IPS-18a (cell line): Measurements from ENCODE around the gene POLR3F.
"Not testable (repeated sequence)": the region's sequence is repeated elsewhere in the genome, so short reads cannot be mapped to it uniquely, and the experiment has no call there.

ENCODE experiments used
- H3K27ac ChIP-seq: one replicate; pipeline ENCODE4 v1.5.1; 2013; ENCODE audit warnings: low read length
- H3K27me3 ChIP-seq: one replicate; pipeline ENCODE4 v1.6.1; 2013; ENCODE audit warnings: mild to moderate bottlenecking, low read length; ENCODE audit not compliant: control insufficient read depth, insufficient read depth
- H3K36me3 ChIP-seq: one replicate; pipeline ENCODE4 v1.6.1; 2013; ENCODE audit warnings: low read depth, low read length; ENCODE audit not compliant: control insufficient read depth
- H3K4me1 ChIP-seq: one replicate; pipeline ENCODE4 v1.6.1; 2013; ENCODE audit warnings: low read depth, low read length; ENCODE audit not compliant: control insufficient read depth
- H3K4me3 ChIP-seq: one replicate; pipeline ENCODE4 v1.5.1; 2013; ENCODE audit warnings: low read length
- H3K9ac ChIP-seq: one replicate; pipeline ENCODE4 v1.6.1; 2013; ENCODE audit warnings: mild to moderate bottlenecking, low read length, moderate library complexity
- H3K9me3 ChIP-seq: one replicate; pipeline ENCODE4 v1.6.1; 2013; ENCODE audit warnings: low read depth, low read length; ENCODE audit not compliant: control insufficient read depth

POLR3F gene

DNA sequence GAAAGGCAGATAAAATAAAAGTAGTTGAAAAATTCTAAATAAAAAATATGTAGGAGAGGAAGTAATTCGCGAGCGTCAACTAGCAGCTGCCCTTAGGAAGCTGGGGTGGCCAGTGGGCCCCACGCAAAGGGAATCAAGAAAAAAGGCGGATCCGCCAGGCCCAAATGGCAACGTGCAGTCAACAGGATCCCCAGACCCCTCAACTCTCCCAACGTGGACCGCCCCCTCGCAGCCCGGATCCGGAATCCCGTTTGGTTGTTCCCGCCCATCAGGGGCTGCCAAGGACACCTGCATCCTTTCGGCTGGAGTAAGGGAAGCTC is 656 bp upstream of the POLR3F start:
- Histone ChIP-seq H3K27ac (peak overlapping the region; percentile 55), H3K4me3 (peak overlapping the region; percentile 94), H3K4me1 (peaks cover 5% of the 10 kb centered on the region), H3K9ac (peak overlapping the region; percentile 87), H3K9me3 (no peaks in the 10 kb centered on the region), H3K36me3 (peaks cover 10% of the 10 kb centered on the region), H3K27me3 (no peaks in the 10 kb centered on the region)

DNA sequence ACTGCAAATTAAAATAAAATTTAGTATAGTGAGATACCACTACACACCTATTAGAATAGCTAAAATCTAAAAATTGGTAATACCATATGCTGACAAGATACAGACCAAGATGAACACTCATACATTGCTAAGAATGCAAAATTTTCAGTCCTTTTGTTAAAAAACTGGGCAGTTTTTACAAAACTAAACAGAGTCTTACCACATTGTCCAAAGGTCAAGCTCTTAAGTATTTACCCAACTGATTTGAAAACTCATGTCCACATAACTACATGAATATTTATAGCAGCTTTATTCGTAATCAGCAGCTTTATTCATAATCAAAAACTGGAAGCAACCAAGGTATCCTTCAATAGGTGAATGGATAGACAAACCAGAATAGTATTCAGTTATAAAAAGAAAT is 10.0 kb downstream of the POLR3F start:
- Histone ChIP-seq H3K36me3 (peaks cover 67% of the 10 kb centered on the region), H3K9ac (no peak overlapping the region), H3K4me1 (no peaks in the 10 kb centered on the region), H3K27ac (no peak overlapping the region), H3K4me3 (no peak overlapping the region), H3K9me3 (no peaks in the 10 kb centered on the region), H3K27me3 (no peaks in the 10 kb centered on the region)

DNA sequence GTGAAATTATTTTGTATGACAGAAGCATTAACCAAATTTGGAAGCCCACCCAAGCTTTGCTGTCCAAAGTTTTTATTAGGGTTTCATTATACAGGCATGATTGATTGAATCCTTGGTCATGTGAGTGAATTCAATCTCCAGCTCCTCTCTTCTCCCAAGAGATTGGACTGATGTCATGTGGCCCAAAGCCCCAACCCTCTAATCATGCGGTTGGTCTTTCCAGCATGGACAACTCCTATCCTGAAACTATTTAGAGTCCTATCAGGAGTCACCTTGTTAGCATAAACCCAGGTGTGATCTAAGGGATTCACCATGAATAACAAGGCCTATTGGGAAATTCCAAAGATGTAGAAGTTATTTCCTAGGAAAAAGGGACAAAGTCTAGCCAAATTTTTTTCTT is 10.6 kb downstream of the POLR3F start:
- H3K9ac ChIP-seq: no peak overlapping the region
- no peaks in the 10 kb centered on the region for H3K4me1 ChIP-seq
- no peaks in the 10 kb centered on the region for H3K27me3 ChIP-seq
- no peaks in the 10 kb centered on the region for H3K9me3 ChIP-seq
- peaks cover 73% of the 10 kb centered on the region for H3K36me3 ChIP-seq
- H3K27ac ChIP-seq: no peak overlapping the region
- no peak overlapping the region for H3K4me3 ChIP-seq

DNA sequence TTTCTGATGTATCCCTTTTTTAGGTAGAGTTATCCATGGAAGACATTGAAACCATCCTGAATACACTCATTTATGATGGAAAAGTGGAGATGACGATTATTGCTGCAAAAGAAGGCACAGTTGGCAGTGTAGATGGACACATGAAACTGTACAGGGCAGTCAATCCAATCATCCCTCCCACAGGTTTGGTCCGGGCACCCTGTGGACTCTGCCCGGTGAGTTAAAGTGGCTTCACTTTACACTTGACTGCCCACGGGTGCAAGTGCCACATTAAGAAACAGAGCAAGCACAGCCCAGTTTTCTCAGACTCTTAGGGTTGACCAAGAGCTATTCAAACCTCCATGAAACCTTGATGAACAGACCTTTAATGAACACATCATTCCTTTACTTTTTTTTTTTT is 14.4 kb downstream of the POLR3F start:
- Histone ChIP-seq H3K4me1 (no peaks in the 10 kb centered on the region), H3K27ac (no peak overlapping the region), H3K9me3 (no peaks in the 10 kb centered on the region), H3K4me3 (no peak overlapping the region), H3K36me3 (peaks cover 72% of the 10 kb centered on the region), H3K27me3 (no peaks in the 10 kb centered on the region), H3K9ac (no peak overlapping the region)

DNA sequence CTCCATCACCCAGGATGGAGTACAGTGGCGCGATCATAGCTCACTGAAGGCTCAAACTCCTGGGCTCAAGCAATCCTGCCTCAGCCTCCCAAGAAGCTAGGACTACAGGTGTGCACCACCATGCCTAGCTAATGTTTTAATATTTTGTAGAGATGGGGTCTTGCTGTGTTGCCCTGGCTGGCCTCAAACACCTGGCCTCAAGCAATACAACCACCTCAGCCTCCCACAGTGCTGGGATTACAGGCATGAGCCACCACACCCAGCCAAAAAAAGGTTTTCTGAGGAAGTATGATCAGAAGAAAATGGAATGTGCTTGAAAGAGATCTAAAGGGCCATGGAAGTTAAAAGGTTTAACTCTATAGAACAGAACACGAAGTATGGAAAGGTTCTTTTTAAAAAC is 21.1 kb downstream of the POLR3F start:
- Histone ChIP-seq H3K27ac (no peak overlapping the region), H3K4me1 (no peaks in the 10 kb centered on the region), H3K9me3 (no peaks in the 10 kb centered on the region), H3K4me3 (no peak overlapping the region), H3K27me3 (no peaks in the 10 kb centered on the region), H3K36me3 (peaks cover 44% of the 10 kb centered on the region), H3K9ac (no peak overlapping the region)

DNA sequence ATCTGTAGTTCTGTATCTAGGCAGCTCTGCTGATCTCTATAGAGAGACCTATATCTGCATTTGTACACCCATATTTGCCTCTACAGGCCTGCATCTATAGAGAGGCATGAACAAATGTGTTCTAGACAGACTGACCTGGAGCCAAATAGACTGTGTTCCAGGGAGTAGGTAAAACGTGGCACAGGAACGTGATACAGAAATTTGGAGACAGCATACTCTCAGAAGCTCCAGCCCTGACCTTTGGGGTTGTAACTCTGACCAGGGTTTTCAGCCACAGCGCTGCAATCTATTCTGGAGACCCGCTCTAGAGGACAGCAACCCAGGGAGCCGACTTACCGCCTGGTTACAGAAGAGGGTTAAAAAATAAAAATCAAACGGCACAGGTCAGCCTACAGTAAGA is 28.9 kb downstream of the POLR3F start:
- peak overlapping the region; percentile 95 for H3K4me3 ChIP-seq
- no peaks in the 10 kb centered on the region for H3K27me3 ChIP-seq
- no peaks in the 10 kb centered on the region for H3K9me3 ChIP-seq
- H3K9ac ChIP-seq: peak overlapping the region; percentile 89
- H3K36me3 ChIP-seq: peaks cover 9% of the 10 kb centered on the region
- peaks cover 11% of the 10 kb centered on the region for H3K4me1 ChIP-seq
- no peak overlapping the region for H3K27ac ChIP-seq

DNA sequence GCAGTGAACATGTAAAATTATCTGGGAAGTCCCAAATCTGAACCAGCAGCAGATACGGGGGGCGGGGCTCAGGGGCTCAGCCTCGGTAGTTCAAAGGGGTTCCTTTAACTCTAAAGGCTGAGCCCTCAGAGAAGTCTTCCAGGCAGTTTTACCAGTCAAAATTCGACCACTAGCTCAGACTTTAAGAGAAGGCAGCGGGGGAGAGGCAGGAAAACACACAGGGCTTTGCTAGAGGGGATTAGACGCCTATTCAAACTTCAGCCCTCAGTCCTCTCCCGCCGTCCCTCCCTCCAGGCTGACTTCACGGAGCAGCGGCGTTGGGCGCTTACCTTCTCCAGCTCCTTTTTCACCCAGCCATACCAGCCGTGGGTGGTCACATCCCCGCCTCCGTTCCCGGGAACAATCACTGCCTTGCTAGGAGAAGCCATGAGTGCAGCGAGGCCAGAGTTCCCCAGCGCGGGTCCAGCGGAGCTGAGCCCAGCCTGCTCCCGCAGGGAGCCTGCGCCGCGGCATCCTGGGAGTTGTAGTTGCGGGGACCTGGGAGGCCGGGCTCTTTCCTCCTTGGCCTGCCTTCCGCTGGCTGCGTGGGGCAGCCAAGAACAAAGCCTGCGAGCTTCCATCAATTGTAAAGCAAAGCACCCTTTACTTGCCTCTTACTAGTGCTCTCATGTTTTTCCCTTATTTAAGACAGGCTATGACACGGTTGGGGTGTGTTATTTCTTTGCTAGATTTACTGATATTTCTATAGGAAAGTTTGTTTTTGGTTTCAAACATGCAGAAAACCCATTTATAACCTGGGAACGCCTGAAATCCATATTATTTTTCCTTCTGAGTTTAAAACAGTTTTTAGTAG is 29.8 kb downstream of the POLR3F start, which contains the start of gene RBBP9:
Gene RBBP9, minus strand, starts transcription at position 486 of the 853 bp plus-strand sequence. Its CDS starts 58 bp downstream, at position 428.
- peak within 1 kb of the TSS; percentile 63 for H3K27ac ChIP-seq
- H3K36me3 ChIP-seq: peaks cover 9% of the 10 kb centered on the region
- peak within 1 kb of the TSS; percentile 89 for H3K9ac ChIP-seq
- no peaks in the 10 kb centered on the region for H3K9me3 ChIP-seq
- no peaks in the 10 kb centered on the region for H3K27me3 ChIP-seq
- peaks cover 11% of the 10 kb centered on the region for H3K4me1 ChIP-seq
- H3K4me3 ChIP-seq: peak within 1 kb of the TSS; percentile 95

DNA sequence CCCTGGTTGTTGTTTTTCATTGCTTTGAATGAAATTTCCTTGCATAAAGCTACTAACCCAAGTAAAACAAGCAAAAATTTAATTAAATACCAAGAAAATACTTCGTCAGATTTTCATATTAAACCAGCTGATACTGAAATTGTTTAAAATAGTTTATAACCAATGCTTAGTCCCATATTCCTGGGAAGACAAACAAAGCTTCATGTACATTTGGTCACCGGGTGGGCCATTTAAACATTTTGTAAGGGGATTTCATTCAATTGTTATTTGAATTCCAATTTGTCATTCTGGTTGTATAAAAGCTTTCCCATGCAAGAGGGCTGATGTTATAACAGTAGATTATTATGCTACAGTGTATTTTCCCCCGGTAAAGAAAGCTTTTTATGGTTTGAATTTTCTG is 30.4 kb downstream of the POLR3F start:
- H3K27ac ChIP-seq: peak overlapping the region; percentile 63
- no peaks in the 10 kb centered on the region for H3K9me3 ChIP-seq
- peaks cover 9% of the 10 kb centered on the region for H3K36me3 ChIP-seq
- H3K4me1 ChIP-seq: peaks cover 11% of the 10 kb centered on the region
- H3K27me3 ChIP-seq: no peaks in the 10 kb centered on the region
- peak overlapping the region; percentile 95 for H3K4me3 ChIP-seq
- peak overlapping the region; percentile 89 for H3K9ac ChIP-seq

DNA sequence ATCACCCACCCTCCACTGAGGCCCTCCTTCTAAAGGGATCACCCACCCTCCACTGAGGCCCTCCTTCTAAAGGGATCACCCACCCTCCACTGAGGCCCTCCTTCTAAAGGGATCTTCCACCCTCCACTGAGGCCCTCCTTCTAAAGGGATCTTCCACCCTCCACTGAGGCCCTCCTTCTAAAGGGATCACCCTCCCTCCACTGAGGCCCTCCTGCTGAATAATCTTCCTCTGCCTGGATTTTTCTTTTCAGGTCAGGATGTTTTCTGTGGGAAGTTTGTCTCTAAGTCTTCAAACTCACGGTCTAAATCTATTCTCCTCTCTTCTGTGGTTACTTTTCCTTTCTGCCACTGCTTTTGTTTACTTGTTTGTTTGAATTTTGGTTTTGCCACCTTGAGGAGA is 34.5 kb downstream of the POLR3F start:
- not testable (repeated sequence) for H3K36me3 ChIP-seq, H3K27ac ChIP-seq, H3K9ac ChIP-seq, H3K4me1 ChIP-seq, H3K27me3 ChIP-seq, H3K9me3 ChIP-seq, H3K4me3 ChIP-seq

DNA sequence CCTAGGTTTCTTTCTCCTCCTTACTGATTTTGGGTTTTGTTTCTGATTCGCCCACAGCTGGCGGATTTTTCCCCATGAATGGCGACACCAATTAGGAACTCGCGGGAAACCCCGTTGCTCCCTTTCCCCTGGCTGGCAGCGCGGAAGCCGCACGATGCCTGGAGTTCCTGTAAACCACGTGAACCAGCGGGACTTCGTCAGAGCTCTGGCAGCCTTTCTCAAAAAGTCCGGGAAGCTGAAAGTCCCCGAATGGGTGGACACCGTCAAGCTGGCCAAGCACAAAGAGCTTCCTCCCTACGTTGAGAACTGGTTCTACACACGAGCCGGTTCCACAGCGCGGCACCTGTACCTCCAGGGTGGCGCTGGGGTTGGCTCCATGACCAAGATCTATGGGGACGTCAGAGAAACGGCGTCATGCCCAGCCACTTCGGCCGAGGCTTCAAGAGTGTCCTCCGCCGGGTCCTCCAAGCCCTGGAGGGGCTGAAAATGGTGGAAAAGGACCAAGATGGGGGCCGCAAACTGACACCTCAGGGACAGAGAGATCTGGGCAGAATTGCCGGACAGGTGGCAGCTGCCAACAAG is 37.4 kb downstream of the POLR3F start:
- peaks cover 7% of the 10 kb centered on the region for H3K4me1 ChIP-seq
- H3K4me3 ChIP-seq: no peak overlapping the region
- H3K27me3 ChIP-seq: no peaks in the 10 kb centered on the region
- no peak overlapping the region for H3K9ac ChIP-seq
- H3K9me3 ChIP-seq: no peaks in the 10 kb centered on the region
- no peaks in the 10 kb centered on the region for H3K36me3 ChIP-seq
- no peak overlapping the region for H3K27ac ChIP-seq

DNA sequence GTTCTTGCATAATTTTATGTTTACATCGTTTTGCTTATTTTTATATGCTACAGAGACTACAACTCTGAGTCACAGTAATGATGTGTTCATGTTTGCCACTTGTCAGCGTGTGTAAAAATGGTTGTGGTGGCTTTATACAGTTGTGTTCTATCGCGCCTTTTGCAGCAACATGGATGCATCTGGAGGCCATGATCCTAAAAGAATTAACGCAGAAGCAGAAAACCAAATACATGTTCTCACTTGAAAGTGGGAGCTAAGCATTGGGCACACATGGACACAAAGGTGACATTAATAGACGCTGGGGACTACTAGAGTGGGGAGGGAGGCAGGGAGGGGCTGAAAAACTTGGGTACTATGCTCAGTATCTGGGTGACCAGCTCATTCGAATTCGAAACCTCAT is 39.6 kb downstream of the POLR3F start:
- no peaks in the 10 kb centered on the region for H3K27me3 ChIP-seq
- peaks cover 12% of the 10 kb centered on the region for H3K36me3 ChIP-seq
- H3K9me3 ChIP-seq: no peaks in the 10 kb centered on the region
- H3K4me1 ChIP-seq: peaks cover 7% of the 10 kb centered on the region
- peak overlapping the region; percentile 98 for H3K27ac ChIP-seq
- H3K4me3 ChIP-seq: peak overlapping the region; percentile 96
- H3K9ac ChIP-seq: peak overlapping the region; percentile 94
